ENCODE data around the gene LY86. TPM values are rescaled to one million over a fixed set of nuclear protein-coding genes. Genes with fewer than 3 reads are reported as not detected.

The LY86 gene
- polyA plus RNA-seq, 1 of the 3 experiments (the other 2 are of a cell fraction): not detected

- TF ChIP-seq USF2 (IDR thresholded peaks at IDR 0.05; ENCODE audit: borderline replicate concordance, low read depth, low read length): no peak
Observed at GRCh38 chr6:6614983-6615349, 26.4 kb downstream of the LY86 start (continued).

GRCh38 chr6:6616656-6617055 is 28.1 kb downstream of the LY86 start:
- H3K9me3 ChIP-seq: no peaks in the 10 kb centered on the region
- no peaks in the 10 kb centered on the region for H3K9me2 ChIP-seq
- WGBS (ENCODE audit: low lambda C conversion rate): 48% methylated on average over 7 of the region's 7 CpGs
- H2AFZ ChIP-seq (ENCODE audit: low read depth): no peak overlapping the region
- CTCF ChIA-PET: no interaction called here
- no peak for DNase-seq
- H4K20me1 ChIP-seq (ENCODE audit: insufficient read depth): no peaks in the 10 kb centered on the region
- H3K4me2 ChIP-seq: no peak overlapping the region
- no peak for TF ChIP-seq POLR2AphosphoS5 (IDR thresholded peaks at IDR 0.05; ENCODE audit: low read depth, low read length)
- no peaks in the 10 kb centered on the region for H3F3A ChIP-seq (replicated peaks; ENCODE audit: insufficient read depth)
- H3K4me1 ChIP-seq (ENCODE audit: control insufficient read depth in 1 of 2, insufficient read depth in 2 of 2, low read depth in 1 of 2, low read length in 1 of 2): no peaks in the 10 kb centered on the region; a peak in 1 of 4 replicates
- POLR2A ChIA-PET: no interaction called here
- H3K27ac ChIP-seq (ENCODE audit: low read depth in 2 of 2, low read length in 1 of 2): no peak overlapping the region
- H3K4me3 ChIP-seq (ENCODE audit: low read depth in 2 of 2, low read length in 1 of 2): no peak overlapping the region
- H3K9ac ChIP-seq: no peak overlapping the region
- no peaks in the 10 kb centered on the region for H3K79me2 ChIP-seq (ENCODE audit: insufficient read depth)
- H3K36me3 ChIP-seq (replicated peaks in 1 of 2; ENCODE audit: control insufficient read depth in 1 of 2, insufficient read depth in 2 of 2, low read length in 1 of 2): no peaks in the 10 kb centered on the region
- no peaks in the 10 kb centered on the region for H3K27me3 ChIP-seq (ENCODE audit: insufficient read depth)

- Histone ChIP-seq H3F3A (replicated peaks; ENCODE audit: insufficient read depth) (no peaks in the 10 kb centered on the region), H3K4me3 (ENCODE audit: low read depth in 2 of 2, low read length in 1 of 2) (no peak overlapping the region), H3K27ac (ENCODE audit: low read depth in 2 of 2, low read length in 1 of 2) (no peak overlapping the region), H3K4me1 (ENCODE audit: control insufficient read depth in 1 of 2, insufficient read depth in 2 of 2, low read depth in 1 of 2, low read length in 1 of 2) (no peaks in the 10 kb centered on the region; a peak in 1 of 4 replicates), H3K9me2 (no peaks in the 10 kb centered on the region), H3K27me3 (ENCODE audit: insufficient read depth) (no peaks in the 10 kb centered on the region), H3K9ac (no peak overlapping the region), H3K9me3 (no peaks in the 10 kb centered on the region), H3K79me2 (ENCODE audit: insufficient read depth) (no peaks in the 10 kb centered on the region), H3K36me3 (replicated peaks in 1 of 2; ENCODE audit: control insufficient read depth in 1 of 2, insufficient read depth in 2 of 2, low read length in 1 of 2) (no peaks in the 10 kb centered on the region), H4K20me1 (ENCODE audit: insufficient read depth) (no peaks in the 10 kb centered on the region), H3K4me2 (no peak overlapping the region), H2AFZ (ENCODE audit: low read depth) (no peak overlapping the region)
- WGBS (ENCODE audit: low lambda C conversion rate): 10% methylated on average over 8 of the region's 8 CpGs
- ChIA-PET CTCF (interaction anchor here (0.9 kb wide), 1 partner anchor 46 kb away, joined by 3 read pairs; no protein-coding TSS in a partner anchor), POLR2A (no interaction called here)
- DNase-seq: no peak
- TF ChIP-seq POLR2AphosphoS5 (IDR thresholded peaks at IDR 0.05; ENCODE audit: low read depth, low read length) (no peak), TAF1 (IDR thresholded peaks at IDR 0.05; ENCODE audit: borderline replicate concordance, low read depth, low read length) (no peak), MAX (IDR thresholded peaks at IDR 0.05; ENCODE audit: low read depth) (no peak), TEAD4 (IDR thresholded peaks at IDR 0.05; ENCODE audit: borderline replicate concordance, insufficient read depth) (no peak), FOXJ3 (CRISPR knock-in tag; IDR thresholded peaks at IDR 0.05) (no peak), REST (IDR thresholded peaks at IDR 0.05; ENCODE audit: low read depth, low read length) (no peak), TCF12 (IDR thresholded peaks at IDR 0.05) (no peak), FOSL2 (IDR thresholded peaks at IDR 0.05; ENCODE audit: borderline replicate concordance, low read depth) (no peak)
Observed at GRCh38 chr6:6619021-6619794, 30.7 kb downstream of the LY86 start.
